Measurements from ENCODE around the gene ANKRD44. TPM values are rescaled to one million over a fixed set of nuclear protein-coding genes. Genes with fewer than 3 reads are reported as not detected.
"Not testable (repeated sequence)": the region's sequence is repeated elsewhere in the genome, so short reads cannot be mapped to it uniquely, and the experiment has no call there.

ANKRD44 gene
- total RNA-seq, 1 donor from 2014 or later = 3.4 TPM

DNA sequence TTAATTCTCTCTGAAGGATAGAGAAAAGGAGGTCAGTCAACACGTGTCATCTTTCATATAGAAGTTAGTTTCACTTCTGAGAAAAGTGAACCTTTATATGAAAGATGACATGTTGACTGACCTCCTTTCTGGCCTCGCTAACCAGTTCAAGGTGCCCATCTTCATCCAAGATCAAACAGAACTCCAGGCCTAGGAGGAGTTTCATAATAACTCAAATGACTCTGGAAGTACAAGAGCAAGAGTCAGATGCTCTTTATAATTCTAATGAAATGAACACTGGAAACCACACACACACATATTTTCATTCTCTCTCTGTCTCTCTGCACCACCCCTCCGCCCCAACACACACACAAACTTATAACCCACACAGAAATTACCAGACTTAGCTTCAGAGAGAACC, 16.3 kb downstream of the ANKRD44 start:
- H3K9me3 Mint-ChIP-seq = peaks cover 2% of the 10 kb centered on the region
- Histone ChIP-seq H3K4me1 (no peaks in the 10 kb centered on the region), H3F3A (ENCODE audit: low read depth) (no peaks in the 10 kb centered on the region), H3K27ac (no peak overlapping the region), H3K9me3 (ENCODE audit: low read depth) (no peaks in the 10 kb centered on the region), H3K9ac (no peak overlapping the region), H3K4me3 (no peak overlapping the region), H4K20me1 (ENCODE audit: low read depth) (no peaks in the 10 kb centered on the region), H3K27me3 (no peaks in the 10 kb centered on the region), H3K79me2 (ENCODE audit: low read depth) (no peaks in the 10 kb centered on the region), H3K4me2 (no peak overlapping the region), H3K36me3 (no peaks in the 10 kb centered on the region), H2AFZ (replicated peaks) (no peak overlapping the region)
- no peaks in the 10 kb centered on the region for H3K27me3 Mint-ChIP-seq (ENCODE audit: insufficient read depth, low read depth)
- H3K27ac Mint-ChIP-seq = no peak overlapping the region
- no peak overlapping the region for H3K4me3 Mint-ChIP-seq
- no peaks in the 10 kb centered on the region for H3K36me3 Mint-ChIP-seq
- TF ChIP-seq EZH2phosphoT487 (IDR thresholded peaks at IDR 0.05) = no peak
- no peak for TF ChIP-seq EZH2 (IDR thresholded peaks at IDR 0.05)
- TF ChIP-seq, protein P1, sequence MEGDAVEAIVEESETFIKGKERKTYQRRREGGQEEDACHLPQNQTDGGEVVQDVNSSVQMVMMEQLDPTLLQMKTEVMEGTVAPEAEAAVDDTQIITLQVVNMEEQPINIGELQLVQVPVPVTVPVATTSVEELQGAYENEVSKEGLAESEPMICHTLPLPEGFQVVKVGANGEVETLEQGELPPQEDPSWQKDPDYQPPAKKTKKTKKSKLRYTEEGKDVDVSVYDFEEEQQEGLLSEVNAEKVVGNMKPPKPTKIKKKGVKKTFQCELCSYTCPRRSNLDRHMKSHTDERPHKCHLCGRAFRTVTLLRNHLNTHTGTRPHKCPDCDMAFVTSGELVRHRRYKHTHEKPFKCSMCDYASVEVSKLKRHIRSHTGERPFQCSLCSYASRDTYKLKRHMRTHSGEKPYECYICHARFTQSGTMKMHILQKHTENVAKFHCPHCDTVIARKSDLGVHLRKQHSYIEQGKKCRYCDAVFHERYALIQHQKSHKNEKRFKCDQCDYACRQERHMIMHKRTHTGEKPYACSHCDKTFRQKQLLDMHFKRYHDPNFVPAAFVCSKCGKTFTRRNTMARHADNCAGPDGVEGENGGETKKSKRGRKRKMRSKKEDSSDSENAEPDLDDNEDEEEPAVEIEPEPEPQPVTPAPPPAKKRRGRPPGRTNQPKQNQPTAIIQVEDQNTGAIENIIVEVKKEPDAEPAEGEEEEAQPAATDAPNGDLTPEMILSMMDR (IDR thresholded peaks at IDR 0.05) = no peak
- no peak for DNase-seq (ENCODE audit: low spot score)
- H3K4me1 Mint-ChIP-seq = no peaks in the 10 kb centered on the region

DNA sequence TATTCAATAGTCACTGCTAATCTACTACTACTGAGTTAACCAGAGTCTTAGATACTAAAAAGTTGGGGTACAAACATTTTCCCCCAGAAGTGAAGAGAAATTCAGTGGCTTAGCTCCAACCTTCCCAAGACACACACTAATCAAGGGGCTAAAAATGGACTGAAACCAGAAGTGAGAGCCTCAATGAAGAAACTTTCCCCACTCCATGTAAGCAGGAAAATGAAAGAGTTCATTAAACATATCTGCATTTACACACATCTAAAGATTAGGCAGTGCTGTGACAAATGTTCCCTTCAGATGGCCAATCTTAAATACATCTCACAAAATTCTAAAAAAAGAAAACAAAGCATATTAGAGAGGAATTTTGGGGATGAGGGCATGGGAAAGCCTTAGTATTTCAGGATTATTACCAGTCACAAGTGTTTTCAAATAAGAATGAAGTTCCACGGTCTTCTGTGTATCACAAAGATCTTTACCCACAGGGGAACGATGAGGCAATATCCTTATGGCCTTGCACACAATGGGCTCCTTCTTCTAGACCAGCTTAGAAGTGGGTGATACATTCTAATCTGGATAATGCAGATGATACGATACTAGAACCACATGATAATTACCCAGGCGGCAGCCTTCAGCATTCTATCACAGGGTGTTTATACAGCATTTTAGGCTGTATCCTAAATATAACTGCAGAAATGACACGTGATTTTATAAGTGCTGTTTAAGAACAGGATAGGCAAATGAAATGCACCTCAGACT, 17.1 kb downstream of the ANKRD44 start:
- no peak overlapping the region for H3K4me3 ChIP-seq

DNA sequence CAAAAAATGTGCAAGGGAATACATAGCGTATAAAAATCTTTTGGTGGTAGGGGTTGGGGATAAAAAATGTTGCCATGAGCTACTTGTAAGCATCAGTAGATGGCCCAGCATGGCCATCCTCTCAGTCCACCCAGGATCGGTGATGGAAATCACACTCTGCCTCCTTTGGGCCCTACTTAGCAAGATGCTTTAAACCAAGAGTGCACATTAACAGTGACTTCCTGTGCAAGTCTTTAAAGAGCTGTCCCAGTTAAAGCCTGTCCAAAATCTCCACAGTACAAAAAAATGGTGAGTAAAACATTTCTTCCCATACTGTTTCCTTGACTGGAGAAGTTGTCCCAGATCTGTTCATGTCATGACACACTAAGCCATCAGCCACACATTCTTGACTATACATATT, 18.0 kb downstream of the ANKRD44 start:
- H3K27ac Mint-ChIP-seq = no peak overlapping the region
- Histone ChIP-seq H3K4me1 (no peaks in the 10 kb centered on the region), H3F3A (ENCODE audit: low read depth) (no peaks in the 10 kb centered on the region), H3K27ac (no peak overlapping the region), H4K20me1 (ENCODE audit: low read depth) (no peaks in the 10 kb centered on the region), H2AFZ (replicated peaks) (no peak overlapping the region), H3K9ac (no peak overlapping the region), H3K27me3 (no peaks in the 10 kb centered on the region), H3K4me3 (no peak overlapping the region), H3K4me2 (no peak overlapping the region), H3K79me2 (ENCODE audit: low read depth) (no peaks in the 10 kb centered on the region), H3K9me3 (ENCODE audit: low read depth) (no peaks in the 10 kb centered on the region), H3K36me3 (no peaks in the 10 kb centered on the region)
- peaks cover 2% of the 10 kb centered on the region for H3K9me3 Mint-ChIP-seq
- H3K4me3 Mint-ChIP-seq = no peak overlapping the region
- DNase-seq (ENCODE audit: low spot score) = no peak
- TF ChIP-seq EZH2phosphoT487 (IDR thresholded peaks at IDR 0.05) (no peak), EZH2 (IDR thresholded peaks at IDR 0.05) (no peak)
- TF ChIP-seq, protein P1 (IDR thresholded peaks at IDR 0.05) = no peak
- H3K36me3 Mint-ChIP-seq = no peaks in the 10 kb centered on the region
- H3K4me1 Mint-ChIP-seq = no peaks in the 10 kb centered on the region
- H3K27me3 Mint-ChIP-seq (ENCODE audit: insufficient read depth, low read depth) = no peaks in the 10 kb centered on the region

More for the DNA sequence above, 17.1 kb downstream of the ANKRD44 start:
- H3K27me3 ChIP-seq = no peaks in the 10 kb centered on the region
- no peak overlapping the region for H2AFZ ChIP-seq (replicated peaks)
- DNase-seq (ENCODE audit: low spot score) = no peak
- no peaks in the 10 kb centered on the region for H3K79me2 ChIP-seq (ENCODE audit: low read depth)
- H3K4me1 Mint-ChIP-seq = no peaks in the 10 kb centered on the region
- no peak overlapping the region for H3K4me2 ChIP-seq
- H3K9ac ChIP-seq = no peak overlapping the region
- no peaks in the 10 kb centered on the region for H4K20me1 ChIP-seq (ENCODE audit: low read depth)
- H3K27ac Mint-ChIP-seq = no peak overlapping the region
- H3K27ac ChIP-seq = no peak overlapping the region
- TF ChIP-seq EZH2 (IDR thresholded peaks at IDR 0.05) = no peak
- TF ChIP-seq EZH2phosphoT487 (IDR thresholded peaks at IDR 0.05) = no peak
- TF ChIP-seq, protein P1 (IDR thresholded peaks at IDR 0.05) = no peak
- H3K4me3 Mint-ChIP-seq = no peak overlapping the region
- H3K36me3 ChIP-seq = no peaks in the 10 kb centered on the region
- no peaks in the 10 kb centered on the region for H3K4me1 ChIP-seq
- H3K36me3 Mint-ChIP-seq = no peaks in the 10 kb centered on the region
- peaks cover 2% of the 10 kb centered on the region for H3K9me3 Mint-ChIP-seq
- H3K27me3 Mint-ChIP-seq (ENCODE audit: insufficient read depth, low read depth) = no peaks in the 10 kb centered on the region
- no peaks in the 10 kb centered on the region for H3F3A ChIP-seq (ENCODE audit: low read depth)
- no peaks in the 10 kb centered on the region for H3K9me3 ChIP-seq (ENCODE audit: low read depth)

DNA sequence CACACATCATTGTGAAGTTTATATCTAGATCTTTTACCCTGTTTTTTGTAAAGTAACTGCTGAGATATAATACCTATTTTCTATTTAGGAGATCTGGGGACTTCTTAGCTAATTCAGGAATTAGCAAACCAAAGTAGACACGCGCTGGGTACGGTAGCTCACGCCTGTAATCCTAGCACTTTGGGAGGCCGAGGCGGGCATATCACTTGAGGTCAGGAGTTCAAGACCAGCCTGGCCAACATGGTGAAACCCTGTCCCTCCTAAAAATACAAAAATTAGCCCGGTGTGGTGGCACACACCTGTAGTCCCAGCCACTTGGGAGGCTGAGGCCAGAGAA, 23.0 kb downstream of the ANKRD44 start:
- H3K9ac ChIP-seq; H3K9me3 Mint-ChIP-seq; H3K4me3 Mint-ChIP-seq; H3K36me3 ChIP-seq; H3K27me3 ChIP-seq; H3F3A ChIP-seq (ENCODE audit: low read depth); H3K4me1 ChIP-seq; H3K4me2 ChIP-seq; H3K79me2 ChIP-seq (ENCODE audit: low read depth); H3K4me3 ChIP-seq; H3K27me3 Mint-ChIP-seq (ENCODE audit: insufficient read depth, low read depth); DNase-seq (ENCODE audit: low spot score); H3K36me3 Mint-ChIP-seq; H3K27ac Mint-ChIP-seq; H3K27ac ChIP-seq; H3K4me1 Mint-ChIP-seq; H2AFZ ChIP-seq (replicated peaks); H4K20me1 ChIP-seq (ENCODE audit: low read depth); H3K9me3 ChIP-seq (ENCODE audit: low read depth): not testable (repeated sequence)
